Retina (tissue), 1 donor: ENCODE results near the gene EEPD1.

Source experiments
- DNase-seq: peaks from one replicate; pipeline ENCODE4 v3.0.0-alpha.2; 2016

EEPD1 gene

DNA sequence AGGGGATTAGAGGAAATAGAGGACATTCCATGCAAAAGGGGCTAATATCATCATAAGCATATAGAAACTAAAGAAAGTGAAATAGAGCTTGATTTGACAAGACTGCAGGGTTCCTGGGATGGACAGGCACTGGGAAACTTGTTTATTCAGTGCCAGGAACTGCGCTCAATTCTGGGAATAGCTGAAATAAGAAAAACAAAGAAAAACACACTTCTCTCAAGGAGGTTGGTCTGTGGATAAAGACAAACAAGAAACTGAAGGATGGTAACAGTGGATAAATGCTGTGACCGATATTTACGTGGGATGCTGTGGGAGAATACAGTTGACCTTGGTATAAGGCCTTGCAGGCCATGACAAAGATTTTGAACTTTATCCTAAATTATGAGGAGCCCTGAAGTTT, 195.7 kb downstream of the EEPD1 start:
- no peak for DNase-seq

DNA sequence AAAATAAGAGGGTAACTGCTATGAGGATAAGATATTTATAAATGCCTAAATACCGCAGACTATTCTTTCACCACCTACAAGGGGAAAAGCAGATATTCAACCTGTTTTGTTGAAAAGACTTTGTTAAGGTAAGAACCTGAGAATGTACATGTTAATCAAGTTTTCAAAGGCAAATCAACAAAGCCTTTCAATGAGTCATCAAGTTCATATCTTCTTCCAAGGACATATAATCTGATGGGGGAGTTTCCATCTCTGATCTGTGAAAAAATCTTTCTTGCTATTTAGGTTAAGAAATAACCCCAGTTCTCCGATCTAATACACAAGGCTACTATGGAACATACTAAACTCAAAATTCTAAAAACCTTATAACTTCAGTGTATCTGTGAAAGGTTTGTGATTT, 196.6 kb downstream of the EEPD1 start:
- no peak for DNase-seq
